NT2/D1 (cell line): ENCODE results near the gene SLC44A5.

ENCODE experiments used
- SUZ12 ChIP-seq: IDR thresholded peaks from 2 replicates; pipeline ENCODE4 v1.6.1; 2011; ENCODE audit not compliant: insufficient read length, insufficient read depth; ENCODE audit errors: extremely low read depth
- YY1 ChIP-seq: IDR thresholded peaks from 2 replicates; pipeline ENCODE4 v1.6.1; 2011; ENCODE audit not compliant: insufficient read length, insufficient read depth
- ZNF274 ChIP-seq: IDR thresholded peaks from 2 replicates; pipeline ENCODE4 v1.6.1; 2011; ENCODE audit warnings: mild to moderate bottlenecking, low read depth, low read length

DNA sequence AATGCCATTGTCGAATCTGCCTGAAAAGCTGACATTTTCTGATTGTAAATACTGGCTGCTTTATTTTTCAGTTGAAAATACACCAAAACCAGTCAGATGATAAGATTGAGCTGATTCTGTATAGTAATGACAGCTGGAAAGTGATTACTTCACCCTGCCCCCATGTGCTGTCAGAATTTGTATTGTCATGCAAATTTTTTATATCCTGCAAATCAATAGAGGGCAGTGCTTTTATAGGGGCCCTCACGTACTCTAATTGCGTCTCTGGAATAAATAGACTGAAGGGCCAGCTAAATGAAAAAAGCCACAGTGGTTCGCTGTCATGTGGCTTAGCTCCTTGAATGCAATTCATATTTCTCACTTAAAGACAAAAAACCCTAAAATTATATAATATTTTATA is 268.1 kb downstream of the SLC44A5 start:
- TF ChIP-seq ZNF274 (no peak), YY1 (no peak), SUZ12 (no peak)
